HepG2 (cell line): ENCODE data around the gene NDEL1. TPM values are rescaled to one million over a fixed set of nuclear protein-coding genes. Genes with fewer than 3 reads are reported as not detected.

Experiments used
- ATAC-seq: fragments of 200-7000 bp; cut with Tn5 transposase; 3 replicates; pipeline ENCODE4 v1.9.1; 2020; ENCODE audit warnings: mild to moderate bottlenecking, moderate library complexity
- BruUV-seq: library from RNA; stranded (reverse); fragments of 400-500 nt; replicated peaks from 2 replicates; lab custom pipeline; 2021; lab: Mats Ljungman, UMichigan
- CTCF ChIA-PET: fragments of 300-600 bp; formaldehyde crosslinking; extraction: SDS; loops from one replicate; lab custom pipeline; 2021; ENCODE audit warnings: low total read pairs, inconsistent platforms, low intra/inter-chr PET ratio; lab: Yijun Ruan, JAX
- POLR2A ChIA-PET: fragments of 350-600 bp; sonication (Branson Sonifier 250); formaldehyde crosslinking; loops from one replicate; lab custom pipeline; 2020; ENCODE audit warnings: antibody characterized with exemption, inconsistent platforms; lab: Yijun Ruan, JAX
- DNase-seq: peaks from one replicate; pipeline ENCODE4 v3.0.0-alpha.2; 2015; ENCODE audit warnings: low spot score
- FAIRE-seq: peaks from 3 replicates; lab custom pipeline; 2011; peaks lifted over from hg19 to GRCh38; lab: Jason Lieb, UNC
- H2AFZ ChIP-seq: one replicate; pipeline ENCODE4 v1.6.1; 2011; ENCODE audit warnings: low read length, inconsistent platforms
- H3K27ac ChIP-seq: fragments of 300-600 bp; 3 replicates; pipeline ENCODE4 v1.8.0; 2011; ENCODE audit warnings: mixed run types, mild to moderate bottlenecking, mixed read lengths, low read length, inconsistent platforms; ENCODE audit not compliant: insufficient read depth; ENCODE audit errors: extremely low read length
- H3K27me3 ChIP-seq, 2 experiments: fragments of 200-600 bp in 1 of 2; 2 replicates in 1 of 2; 3 replicates in 1 of 2; pipeline versions ENCODE4 v1.6.0 to v1.8.0; 2011; ENCODE audit warnings: low read length in 2 of 2, mild to moderate bottlenecking in 2 of 2, moderate library complexity in 2 of 2, inconsistent platforms in 1 of 2; ENCODE audit not compliant: insufficient read depth in 2 of 2, control insufficient read depth in 1 of 2
- H3K36me3 ChIP-seq, 2 experiments: fragments of 200-600 bp in 1 of 2; replicated peaks in 1 of 2; 2 replicates in 1 of 2; 3 replicates in 1 of 2; pipeline versions ENCODE4 v1.5.1 to v1.8.0; 2011; ENCODE audit warnings: low read length in 2 of 2, inconsistent platforms in 1 of 2; ENCODE audit not compliant: insufficient read depth in 2 of 2, control insufficient read depth in 1 of 2
- H3K4me1 ChIP-seq: 2 replicates; pipeline ENCODE4 v1.5.1; 2012; ENCODE audit warnings: low read length, inconsistent platforms; ENCODE audit not compliant: insufficient read depth
- H3K4me2 ChIP-seq: 2 replicates; pipeline ENCODE4 v1.6.0; 2011; ENCODE audit warnings: low read depth, low read length, inconsistent platforms
- H3K4me3 ChIP-seq, 3 experiments: fragments of 200-600 bp in 1 of 3; sonication (generic), shearing (Covaris generic) in 1 of 3; replicated peaks in 1 of 3; 2 replicates each; pipeline ENCODE4 v1.5.1; 2011 to 2016; ENCODE audit warnings: low read length in 3 of 3, inconsistent platforms in 2 of 3, low read depth in 2 of 3, mild to moderate bottlenecking in 2 of 3, control low read depth in 1 of 3, mixed read lengths in 1 of 3; ENCODE audit not compliant: insufficient read depth in 1 of 3
- H3K79me2 ChIP-seq: one replicate; pipeline ENCODE4 v1.6.1; 2011; ENCODE audit warnings: low read length, inconsistent platforms; ENCODE audit not compliant: insufficient read depth
- H3K9ac ChIP-seq: 2 replicates; pipeline ENCODE4 v1.6.0; 2011; ENCODE audit warnings: mild to moderate bottlenecking, low read depth, low read length, inconsistent platforms; ENCODE audit not compliant: insufficient read depth
- H3K9me3 ChIP-seq: 2 replicates; pipeline ENCODE4 v1.5.1; 2012; ENCODE audit warnings: mild to moderate bottlenecking, low read length
- H4K20me1 ChIP-seq: 2 replicates; pipeline ENCODE4 v1.6.0; 2011; ENCODE audit warnings: inconsistent platforms, mild to moderate bottlenecking, low read length, moderate library complexity; ENCODE audit not compliant: insufficient read depth
- CENPT ChIP-seq: sonication (generic); formaldehyde crosslinking; IDR thresholded peaks from 2 replicates; pipeline ENCODE4 v1.8.0; 2022; ENCODE audit warnings: low read depth, mild to moderate bottlenecking, moderate library complexity, missing genetic modification reagents
- CREBL2 ChIP-seq: sonication (generic); formaldehyde crosslinking; IDR thresholded peaks from 2 replicates; pipeline ENCODE4 v1.8.1; 2023; ENCODE audit warnings: missing genetic modification reagents, mild to moderate bottlenecking, borderline replicate concordance
- CTCF ChIP-seq: sonication (generic); formaldehyde crosslinking; IDR thresholded peaks from 2 replicates; pipeline ENCODE4 v1.5.0; 2020; ENCODE audit warnings: mild to moderate bottlenecking, missing genetic modification reagents, moderate library complexity
- E2F2 ChIP-seq: sonication (generic); formaldehyde crosslinking; IDR thresholded peaks from 2 replicates; pipeline ENCODE4 v1.4.0; 2020; ENCODE audit warnings: missing genetic modification reagents, borderline replicate concordance
- ETS1 ChIP-seq: sonication (generic); formaldehyde crosslinking; IDR thresholded peaks from 2 replicates; pipeline ENCODE4 v1.4.0; 2020; ENCODE audit warnings: missing genetic modification reagents
- HMGXB4 ChIP-seq, 2 experiments: sonication (generic) in 1 of 2; formaldehyde crosslinking in 1 of 2; IDR thresholded peaks; 2 replicates each; pipeline versions ENCODE4 v1.4.0 to v1.6.1; 2018 to 2020; ENCODE audit warnings: missing genetic modification reagents in 2 of 2, borderline replicate concordance in 1 of 2, low read depth in 1 of 2, mild to moderate bottlenecking in 1 of 2, missing biosample characterization in 1 of 2
- HNRNPH1 ChIP-seq: fragments of 200-400 bp; formaldehyde crosslinking; optimal IDR thresholded peaks from 2 replicates; pipeline ENCODE3; 2017; ENCODE audit warnings: mild to moderate bottlenecking, low read depth, low read length
- NKX3-1 ChIP-seq: sonication (generic); formaldehyde crosslinking; IDR thresholded peaks from 2 replicates; pipeline ENCODE4 v1.5.0; 2020; ENCODE audit warnings: missing genetic modification reagents
- NR1H2 ChIP-seq: sonication (generic); formaldehyde crosslinking; IDR thresholded peaks from 2 replicates; pipeline ENCODE4 v1.8.1; 2022; ENCODE audit warnings: low read depth, missing genetic modification reagents, borderline replicate concordance
- RXRB ChIP-seq: IDR thresholded peaks from 2 replicates; pipeline ENCODE4 v1.6.1; 2016; ENCODE audit warnings: borderline replicate concordance, missing genetic modification reagents, missing compliant biosample characterization
- SMAD9 ChIP-seq: sonication (generic); formaldehyde crosslinking; IDR thresholded peaks from 2 replicates; pipeline ENCODE4 v1.5.1; 2020; ENCODE audit warnings: mild to moderate bottlenecking, missing genetic modification reagents
- SSRP1 ChIP-seq: IDR thresholded peaks from 2 replicates; pipeline ENCODE4 v1.6.1; 2016; ENCODE audit warnings: control low read depth
- TBP ChIP-seq: sonication (generic); formaldehyde crosslinking; IDR thresholded peaks from 2 replicates; pipeline ENCODE4 v1.5.0; 2020; ENCODE audit warnings: missing genetic modification reagents
- ZBTB10 ChIP-seq: sonication (generic); formaldehyde crosslinking; IDR thresholded peaks from 2 replicates; pipeline ENCODE4 v1.4.0; 2020; ENCODE audit warnings: missing genetic modification reagents, borderline replicate concordance
- ZNF616 ChIP-seq: sonication (generic); formaldehyde crosslinking; IDR thresholded peaks from 2 replicates; pipeline ENCODE4 v1.5.0; 2020; ENCODE audit warnings: low read depth, mild to moderate bottlenecking, missing genetic modification reagents
- WGBS: methylation state at CpG from one replicate; pipeline ENCODE4 v1.1.6; 2017; ENCODE audit warnings: low lambda C conversion rate; 5-methylcytosine and 5-hydroxymethylcytosine counted together
- in situ Hi-C: cut with HindIII; loops from 2 replicates; pipeline ENCODE4 v1.10.0; 2017; ENCODE audit warnings: low pct_unique_long_range_greater_than_20kb; ENCODE audit not compliant: extremely low pct_ligation_motif_present
- intact Hi-C: fragments of 100-400 bp; cut with micrococcal nuclease; formaldehyde crosslinking; loops from one replicate; pipeline ENCODE4 v1.10.0; 2022; ENCODE audit not compliant: unreplicated experiment
- polyA plus RNA-seq, 8 experiments: library from polyadenylated mRNA; depleted of rRNA in 3 of 8; stranded (reverse) in 7 of 8; unstranded in 1 of 8; fragments of >200 nt; fragmentation: Illumina TruSeq in 4 of 8; extraction: Trizol in 4 of 8; gene quantifications; 2 replicates each; pipeline versions ENCODE4 v1.2.1 to v1.2.3, GENCODE V29; 2011 to 2016; ENCODE audit warnings: low read depth in 4 of 8, missing spikeins in 1 of 8, mixed read lengths in 1 of 8; ENCODE audit not compliant: insufficient read depth in 1 of 8
- total RNA-seq, 5 experiments: library from RNA; depleted of rRNA; stranded (reverse); fragments of >200 nt; fragmentation: Illumina TruSeq; extraction: Trizol; gene quantifications; 2 replicates each; pipeline ENCODE4 v1.2.3, GENCODE V29; 2016; ENCODE audit warnings: low read depth in 1 of 5

The NDEL1 gene
- total and polyA plus RNA-seq, 2 of the 13 experiments (the other 11 are each of a cell fraction or from before 2014, with no cell fraction given): 59.8 to 153 TPM

GRCh38 chr17:8458128-8458527 is 22.4 kb downstream of the NDEL1 start:
- CTCF ChIA-PET: no interaction called here
- ATAC-seq: no peak
- no TSS peak for BruUV-seq
- intact Hi-C loops (no loop called here), in situ Hi-C loops (no loop called here)
- no peak for DNase-seq
- peaks cover 39% of the 10 kb centered on the region for H3K79me2 ChIP-seq
- no peak for FAIRE-seq
- H4K20me1 ChIP-seq: no peaks in the 10 kb centered on the region
- H3K9ac ChIP-seq: no peak overlapping the region
- no peak overlapping the region for H3K4me2 ChIP-seq
- POLR2A ChIA-PET: no interaction called here
- peaks cover 42 to 88% of the 10 kb centered on the region in 2 experiments for H3K36me3 ChIP-seq
- no peak overlapping the region for H2AFZ ChIP-seq
- H3K27me3 ChIP-seq: no peaks in the 10 kb centered on the region
- H3K27ac ChIP-seq: no peak overlapping the region
- H3K4me3 ChIP-seq: no peak overlapping the region
- 94% methylated on average over 6 of the region's 6 CpGs for WGBS
- H3K4me1 ChIP-seq: peaks cover 24% of the 10 kb centered on the region
- no peaks in the 10 kb centered on the region for H3K9me3 ChIP-seq
- TF ChIP-seq HMGXB4 (CRISPR knock-in tag; IDR thresholded peaks at IDR 0.05; ENCODE audit: borderline replicate concordance in 1 of 2, low read depth in 1 of 2) (no peak), E2F2 (CRISPR knock-in tag) (no peak), SMAD9 (no peak), CTCF (CRISPR knock-in tag) (no peak), ETS1 (CRISPR knock-in tag) (no peak), CENPT (CRISPR knock-in tag) (no peak), NKX3-1 (CRISPR knock-in tag) (no peak), CREBL2 (CRISPR knock-in tag) (no peak), ZBTB10 (CRISPR knock-in tag) (no peak), SSRP1 (no peak), NR1H2 (CRISPR knock-in tag) (no peak), TBP (CRISPR knock-in tag) (no peak), ZNF616 (no peak), RXRB (CRISPR knock-in tag) (no peak), HNRNPH1 (no peak)
